H1 (cell line): Measurements from ENCODE around the gene OR7G2. TPM values are rescaled to one million over a fixed set of nuclear protein-coding genes. Genes with fewer than 3 reads are reported as not detected.
A peak's percentile ranks its signal among the peaks of the same experiment; 100 is the strongest.

Experiments used
- CTCF ChIA-PET: fragments of 300-600 bp; sonication (Branson Sonifier 250); formaldehyde crosslinking; loops from one replicate; lab custom pipeline; 2021; ENCODE audit not compliant: partially characterized antibody; lab: Charles Lee
- POLR2A ChIA-PET: fragments of 300-600 bp; sonication (Branson Sonifier 250); formaldehyde crosslinking; loops from one replicate; lab custom pipeline; 2021; ENCODE audit warnings: inconsistent platforms; ENCODE audit not compliant: partially characterized antibody; lab: Charles Lee
- DNase-seq, 2 experiments: peaks; one replicate each; pipeline versions ENCODE4 v3.0.0 to v3.0.0-alpha.2; 2010 to 2022; ENCODE audit warnings: low spot score in 2 of 2, low read depth in 1 of 2, mixed read lengths in 1 of 2
- FAIRE-seq: peaks from 2 replicates; lab custom pipeline; 2011; peaks lifted over from hg19 to GRCh38; lab: Jason Lieb, UNC
- H2AFZ ChIP-seq: 2 replicates; pipeline ENCODE4 v1.8.1; 2012; ENCODE audit warnings: low read length, inconsistent platforms
- H2AK5ac ChIP-seq: 2 replicates; pipeline ENCODE4 v1.6.1; 2013; ENCODE audit warnings: low read depth, low read length
- H2BK120ac ChIP-seq: replicated peaks from 2 replicates; pipeline ENCODE3; 2013; ENCODE audit warnings: low read depth, low read length, inconsistent platforms
- H2BK12ac ChIP-seq: 2 replicates; pipeline ENCODE4 v1.6.1; 2013; ENCODE audit warnings: low read depth, low read length
- H2BK15ac ChIP-seq: 2 replicates; pipeline ENCODE4 v1.6.1; 2013; ENCODE audit warnings: low read length
- H2BK20ac ChIP-seq: 2 replicates; pipeline ENCODE4 v1.6.1; 2013; ENCODE audit warnings: low read length
- H2BK5ac ChIP-seq: 2 replicates; pipeline ENCODE4 v1.6.1; 2013; ENCODE audit warnings: low read depth, low read length
- H3K14ac ChIP-seq: 2 replicates; pipeline ENCODE4 v1.6.1; 2013; ENCODE audit warnings: inconsistent platforms; ENCODE audit not compliant: insufficient read length
- H3K18ac ChIP-seq: 2 replicates; pipeline ENCODE4 v1.6.1; 2013; ENCODE audit warnings: low read length; ENCODE audit errors: extremely low read depth
- H3K23ac ChIP-seq: 2 replicates; pipeline ENCODE4 v1.6.1; 2013; ENCODE audit warnings: inconsistent platforms; ENCODE audit not compliant: insufficient read length
- H3K23me2 ChIP-seq: 2 replicates; pipeline ENCODE4 v1.6.1; 2013; ENCODE audit warnings: low read depth, low read length
- H3K27ac ChIP-seq: 2 replicates; pipeline ENCODE4 v1.6.1; 2011; ENCODE audit warnings: low read depth, low read length, inconsistent platforms
- H3K27me3 ChIP-seq, 4 experiments: replicated peaks in 1 of 4; 1 replicate in 1 of 4; 2 replicates in 3 of 4; pipeline versions ENCODE4 v1.6.1 to v1.8.1; 2011 to 2013; ENCODE audit warnings: low read length in 3 of 4, mild to moderate bottlenecking in 3 of 4, inconsistent platforms in 2 of 4, mixed read lengths in 2 of 4, moderate library complexity in 1 of 4; ENCODE audit not compliant: control insufficient read depth in 3 of 4, insufficient read depth in 3 of 4; ENCODE audit errors: extremely low read depth in 1 of 4
- H3K36me3 ChIP-seq, 4 experiments: 2 replicates each; pipeline versions ENCODE4 v1.6.1 to v1.8.1; 2011 to 2013; ENCODE audit warnings: mild to moderate bottlenecking in 4 of 4, low read length in 3 of 4, moderate library complexity in 2 of 4, control low read depth in 1 of 4, inconsistent platforms in 1 of 4; ENCODE audit not compliant: insufficient read depth in 4 of 4, control insufficient read depth in 2 of 4
- H3K4ac ChIP-seq: replicated peaks from 2 replicates; pipeline ENCODE3; 2013; ENCODE audit warnings: low read length, low read depth, mixed read lengths, inconsistent platforms; ENCODE audit not compliant: insufficient read length
- H3K4me1 ChIP-seq, 4 experiments: replicated peaks in 1 of 4; 1 replicate in 1 of 4; 2 replicates in 3 of 4; pipeline versions ENCODE4 v1.6.1 to v1.8.1; 2011 to 2013; ENCODE audit warnings: low read length in 3 of 4, inconsistent platforms in 2 of 4, mixed read lengths in 1 of 4; ENCODE audit not compliant: insufficient read depth in 4 of 4, control insufficient read depth in 3 of 4
- H3K4me2 ChIP-seq, 2 experiments: 2 replicates each; pipeline versions ENCODE4 v1.6.1 to v1.8.1; 2011 to 2013; ENCODE audit warnings: low read depth in 2 of 2, low read length in 2 of 2, control low read depth in 1 of 2, inconsistent platforms in 1 of 2, mild to moderate bottlenecking in 1 of 2; ENCODE audit not compliant: insufficient read depth in 1 of 2
- H3K4me3 ChIP-seq, 4 experiments: fragments of 200-600, 300-600 bp in 1 of 4; sonication (generic), shearing (Covaris generic), sonication (Bioruptor Twin) in 1 of 4; 2 replicates each; pipeline versions ENCODE4 v1.5.1 to v1.8.1; 2011 to 2016; ENCODE audit warnings: low read length in 4 of 4, low read depth in 3 of 4, control low read depth in 2 of 4, inconsistent platforms in 2 of 4, mild to moderate bottlenecking in 2 of 4, mixed read lengths in 1 of 4, moderate library complexity in 1 of 4; ENCODE audit not compliant: insufficient read depth in 2 of 4; ENCODE audit errors: extremely low read depth in 1 of 4
- H3K56ac ChIP-seq: replicated peaks from 2 replicates; pipeline ENCODE3; 2013; ENCODE audit warnings: low read depth, mild to moderate bottlenecking, mixed read lengths, low read length, inconsistent platforms; ENCODE audit not compliant: insufficient read length
- H3K79me1 ChIP-seq: 2 replicates; pipeline ENCODE4 v1.6.1; 2013; ENCODE audit warnings: low read depth, low read length, control low read depth
- H3K79me2 ChIP-seq, 2 experiments: 2 replicates each; pipeline versions ENCODE4 v1.6.1 to v1.8.1; 2012 to 2013; ENCODE audit warnings: low read length in 2 of 2, mild to moderate bottlenecking in 2 of 2, inconsistent platforms in 1 of 2; ENCODE audit not compliant: insufficient read depth in 2 of 2, control insufficient read depth in 1 of 2
- H3K9ac ChIP-seq, 4 experiments: replicated peaks in 1 of 4; 1 replicate in 1 of 4; 2 replicates in 3 of 4; pipeline versions ENCODE4 v1.6.1 to v1.8.1; 2011 to 2013; ENCODE audit warnings: low read depth in 3 of 4, low read length in 3 of 4, control low read depth in 2 of 4, mild to moderate bottlenecking in 2 of 4, moderate library complexity in 2 of 4, inconsistent platforms in 1 of 4; ENCODE audit errors: extremely low read depth in 1 of 4
- H3K9me3 ChIP-seq, 2 experiments: 2 replicates each; pipeline versions ENCODE4 v1.6.1 to v1.8.1; 2012 to 2013; ENCODE audit warnings: mild to moderate bottlenecking in 2 of 2, moderate library complexity in 2 of 2, control low read depth in 1 of 2, inconsistent platforms in 1 of 2, low read depth in 1 of 2, low read length in 1 of 2, mixed read lengths in 1 of 2; ENCODE audit not compliant: insufficient read depth in 2 of 2
- H4K20me1 ChIP-seq, 2 experiments: replicated peaks in 1 of 2; 2 replicates each; pipeline versions ENCODE3 to v1.8.1; 2011 to 2013; ENCODE audit warnings: inconsistent platforms in 2 of 2, low read length in 2 of 2, mild to moderate bottlenecking in 1 of 2; ENCODE audit not compliant: insufficient read depth in 2 of 2, control insufficient read depth in 1 of 2
- H4K5ac ChIP-seq: 2 replicates; pipeline ENCODE4 v1.6.1; 2013; ENCODE audit warnings: low read length, low read depth, mixed read lengths, inconsistent platforms; ENCODE audit not compliant: insufficient read length
- H4K8ac ChIP-seq: 2 replicates; pipeline ENCODE4 v1.8.0; 2013; ENCODE audit warnings: mild to moderate bottlenecking, moderate library complexity, low read length, inconsistent platforms; ENCODE audit not compliant: insufficient read depth; ENCODE audit errors: extremely low read depth
- H4K91ac ChIP-seq: replicated peaks from 2 replicates; pipeline ENCODE3; 2013; ENCODE audit warnings: low read length, mixed read lengths, inconsistent platforms; ENCODE audit not compliant: insufficient read length
- WGBS, 2 experiments: shearing (Covaris generic) in 1 of 2; methylation state at CpG; one replicate each; pipeline versions ENCODE4 v1.1.6 to v1.1.7; 2013 to 2015; ENCODE audit warnings: low lambda C conversion rate in 2 of 2, mixed read lengths in 2 of 2, inconsistent platforms in 1 of 2, low coverage in 1 of 2, missing lambda C conversion rate in 1 of 2; ENCODE audit not compliant: insufficient replicate concordance in 2 of 2, insufficient coverage in 1 of 2, insufficient read length in 1 of 2; ENCODE audit errors: extremely low coverage in 1 of 2, missing lambda C conversion rate in 1 of 2; 5-methylcytosine and 5-hydroxymethylcytosine counted together
- polyA plus RNA-seq, 7 experiments: library from polyadenylated mRNA; depleted of rRNA in 3 of 7; stranded (reverse) in 5 of 7; unstranded in 2 of 7; fragments of >200 nt in 5 of 7; fragments of 200-250 nt in 2 of 7; gene quantifications; 1 replicate in 5 of 7; 2 replicates in 1 of 7; 4 replicates in 1 of 7; pipeline versions ENCODE4 v1.2.1 to v1.2.3, GENCODE V29; 2011 to 2013; ENCODE audit warnings: missing spikeins in 2 of 7, mixed read lengths in 2 of 7
- total RNA-seq: library from RNA; stranded (reverse); fragmentation: NEBNext Ultra II Directional; extraction: Animal tissue kit (Norgen Biotek cat#: 25700); gene quantifications from 2 replicates; pipeline ENCODE4 v1.2.1, GENCODE V29; 2021

OR7G2 gene
- total and polyA plus RNA-seq, 2 of the 8 experiments (the other 6 are each of a cell fraction or from before 2014, with no cell fraction given): not detected

- H2BK15ac ChIP-seq: no peak overlapping the region
- 86% methylated on average over 12 of the region's 12 CpGs; no CpG with 5 or more reads in 1 of the 2 experiments for WGBS, 2 experiments
- no peaks in the 10 kb centered on the region for H4K20me1 ChIP-seq
- no peaks in the 10 kb centered on the region; the same call in 1 of the 2 replicates for H3K23me2 ChIP-seq
- no peak overlapping the region for H3K27ac ChIP-seq
- DNase-seq (no peak), FAIRE-seq (no peak)
- no peaks in the 10 kb centered on the region for H3K9me3 ChIP-seq
- H4K91ac ChIP-seq: no peak overlapping the region
- no peak overlapping the region for H2BK5ac ChIP-seq
- ChIA-PET POLR2A (no interaction called here), CTCF (no interaction called here)
- H3K9ac ChIP-seq: no peak overlapping the region
- no peak overlapping the region for H3K4ac ChIP-seq
- H3K36me3 ChIP-seq: no peaks in the 10 kb centered on the region
- no peak overlapping the region for H3K14ac ChIP-seq
- no peak overlapping the region for H2BK120ac ChIP-seq
- H2BK12ac ChIP-seq: no peak overlapping the region
- no peak overlapping the region for H4K5ac ChIP-seq
- peak overlapping the region; percentile 17; the same call in 1 of the 2 replicates for H2AFZ ChIP-seq
- H2AK5ac ChIP-seq: no peak overlapping the region
- no peak overlapping the region for H4K8ac ChIP-seq
- H3K56ac ChIP-seq: no peak overlapping the region
- no peak overlapping the region for H3K4me3 ChIP-seq
- no peak overlapping the region for H3K23ac ChIP-seq
- peaks cover 4 to 16% (median 6%) of the 10 kb centered on the region in 4 experiments; a peak in 6 of 7 replicates for H3K4me1 ChIP-seq
- no peak overlapping the region for H3K18ac ChIP-seq
- no peak overlapping the region for H3K4me2 ChIP-seq
- H2BK20ac ChIP-seq: no peak overlapping the region
- no peaks in the 10 kb centered on the region for H3K27me3 ChIP-seq
- H3K79me1 ChIP-seq: no peaks in the 10 kb centered on the region
- no peaks in the 10 kb centered on the region for H3K79me2 ChIP-seq
Observed at GRCh38 chr19:9058905-9059667, 48.2 kb downstream of the OR7G2 start.
